K562 (cell line): ENCODE results near the gene CLEC18A. TPM values are rescaled to one million over a fixed set of nuclear protein-coding genes. Genes with fewer than 3 reads are reported as not detected.

Source experiments
- ATAC-seq: fragments of 200-7000 bp; cut with Tn5 transposase; 3 replicates; pipeline ENCODE4 v1.9.1; 2020; ENCODE audit warnings: moderate library complexity
- BruUV-seq: library from RNA; stranded (reverse); fragments of 400-500 nt; replicated peaks from 2 replicates; lab custom pipeline; 2021; lab: Mats Ljungman, UMichigan
- CTCF ChIA-PET: fragments of 300-600 bp; formaldehyde crosslinking; extraction: SDS; loops from one replicate; lab custom pipeline; 2021; ENCODE audit warnings: low intra/inter-chr PET ratio; lab: Yijun Ruan, JAX
- POLR2A ChIA-PET: fragments of 300-600, 350-650 bp; sonication (Branson Sonifier 250); formaldehyde crosslinking; extraction: SDS; loops from one replicate; lab custom pipeline; 2021; ENCODE audit warnings: antibody characterized with exemption, inconsistent platforms; lab: Yijun Ruan, JAX
- DNase-seq, 4 experiments: peaks; one replicate each; pipeline versions ENCODE4 v3.0.0 to v3.0.0-alpha.2; 2011 to 2018; ENCODE audit warnings: low spot score in 3 of 4, mixed read lengths in 3 of 4; ENCODE audit errors: extremely low read depth in 1 of 4
- FAIRE-seq: peaks from 2 replicates; lab custom pipeline; 2011; peaks lifted over from hg19 to GRCh38; lab: Jason Lieb, UNC
- H2AFZ ChIP-seq: 2 replicates; pipeline ENCODE4 v1.6.0; 2011; ENCODE audit warnings: low read depth, low read length, control low read depth, inconsistent platforms
- H3K27ac ChIP-seq: fragments of 200-600 bp; 3 replicates; pipeline ENCODE4 v1.8.0; 2011; ENCODE audit warnings: low read depth, mild to moderate bottlenecking, control low read depth, inconsistent platforms, low read length, moderate library complexity, mixed read lengths; ENCODE audit errors: extremely low read depth
- H3K27me3 ChIP-seq, 2 experiments: fragments of 300-600 bp in 1 of 2; 2 replicates in 1 of 2; 3 replicates in 1 of 2; pipeline versions ENCODE4 v1.6.0 to v1.8.0; 2011; ENCODE audit warnings: inconsistent platforms in 2 of 2, low read length in 2 of 2, mild to moderate bottlenecking in 1 of 2, mixed read lengths in 1 of 2, moderate library complexity in 1 of 2; ENCODE audit not compliant: control insufficient read depth in 2 of 2, insufficient read depth in 2 of 2
- H3K36me3 ChIP-seq: fragments of 300-600 bp; 3 replicates; pipeline ENCODE4 v1.8.0; 2011; ENCODE audit warnings: mild to moderate bottlenecking, low read length, inconsistent platforms; ENCODE audit not compliant: control insufficient read depth, insufficient read depth
- H3K4me1 ChIP-seq, 2 experiments: fragments of 200-600 bp in 1 of 2; replicated peaks in 1 of 2; 2 replicates in 1 of 2; 3 replicates in 1 of 2; pipeline versions ENCODE4 v1.5.1 to v1.8.0; 2011; ENCODE audit warnings: inconsistent platforms in 2 of 2, low read length in 2 of 2, mild to moderate bottlenecking in 1 of 2, mixed read lengths in 1 of 2, moderate library complexity in 1 of 2; ENCODE audit not compliant: control insufficient read depth in 2 of 2, insufficient read depth in 2 of 2
- H3K4me2 ChIP-seq: 2 replicates; pipeline ENCODE4 v1.6.1; 2011; ENCODE audit warnings: low read length, control low read depth, inconsistent platforms, mixed read lengths; ENCODE audit not compliant: insufficient read depth
- H3K4me3 ChIP-seq: fragments of 200-600 bp; sonication (generic), shearing (Covaris generic); 2 replicates; pipeline ENCODE4 v1.5.1; 2016; ENCODE audit warnings: control low read depth, inconsistent platforms
- H3K79me2 ChIP-seq: fragments of 200-600 bp; 3 replicates; pipeline ENCODE4 v1.8.0; 2011; ENCODE audit warnings: low read length, inconsistent platforms; ENCODE audit not compliant: control insufficient read depth, insufficient read depth
- H3K9ac ChIP-seq, 2 experiments: 2 replicates each; pipeline versions ENCODE4 v1.6.0 to v1.6.1; 2011; ENCODE audit warnings: low read depth in 2 of 2, low read length in 2 of 2, control low read depth in 1 of 2, inconsistent platforms in 1 of 2, mild to moderate bottlenecking in 1 of 2, mixed read lengths in 1 of 2; ENCODE audit not compliant: insufficient read depth in 1 of 2
- H3K9me1 ChIP-seq: one replicate; pipeline ENCODE4 v1.6.0; 2011; ENCODE audit warnings: inconsistent platforms, mild to moderate bottlenecking, low read length, moderate library complexity; ENCODE audit not compliant: control insufficient read depth, insufficient read depth
- H3K9me3 ChIP-seq: replicated peaks from 2 replicates; pipeline ENCODE4 v1.5.1; 2011; ENCODE audit warnings: low read depth, low read length, inconsistent platforms; ENCODE audit not compliant: control insufficient read depth, insufficient read depth
- H4K20me1 ChIP-seq: replicated peaks from 2 replicates; pipeline ENCODE4 v1.6.1; 2011; ENCODE audit warnings: low read length, inconsistent platforms, mixed read lengths; ENCODE audit not compliant: control insufficient read depth, insufficient read depth
- E2F3 ChIP-seq: fragments of 250-450 bp; sonication (Bioruptor Pico); IDR thresholded peaks from 2 replicates; pipeline ENCODE4 v1.4.0; 2020; ENCODE audit warnings: mild to moderate bottlenecking
- MAFF ChIP-seq: IDR thresholded peaks from 2 replicates; pipeline ENCODE4 v1.6.1; 2012; ENCODE audit warnings: low read length, improper control_type of control experiment
- NUFIP1 ChIP-seq: fragments of 450-650 bp; IDR thresholded peaks from 2 replicates; pipeline ENCODE4 v1.6.1; 2018; ENCODE audit not compliant: partially characterized antibody
- PURB ChIP-seq: sonication (generic); formaldehyde crosslinking; IDR thresholded peaks from 2 replicates; pipeline ENCODE4 v1.9.0; 2021; ENCODE audit warnings: low read depth, mild to moderate bottlenecking, missing genetic modification reagents
- ZFP30 ChIP-seq: fragments of 250-450 bp; sonication (Bioruptor Pico); IDR thresholded peaks from 2 replicates; pipeline ENCODE4 v1.8.0; 2022; ENCODE audit warnings: moderate library complexity, mild to moderate bottlenecking, inconsistent platforms, borderline replicate concordance
- WGBS: fragments of 100-300 bp; shearing (Covaris generic); methylation state at CpG from one replicate; pipeline ENCODE4 v1.1.6; 2016; ENCODE audit warnings: low coverage, mixed read lengths; ENCODE audit not compliant: insufficient coverage; ENCODE audit errors: missing lambda C conversion rate; 5-methylcytosine and 5-hydroxymethylcytosine counted together
- in situ Hi-C: fragments of 300-500 bp; cut with MboI; formaldehyde crosslinking; loops from 4 replicates; pipeline ENCODE4 v1.15.0; 2018; ENCODE audit warnings: inconsistent platforms, mixed read lengths
- intact Hi-C: fragments of 100-400 bp; cut with micrococcal nuclease; formaldehyde crosslinking; loops from 2 replicates; pipeline ENCODE4 v1.14.2; 2022
- polyA plus RNA-seq, 8 experiments: library from polyadenylated mRNA; depleted of rRNA in 4 of 8; stranded (reverse) in 5 of 8; unstranded in 3 of 8; fragments of >200 nt; fragmentation: Nextera tagmentation in 2 of 8; fragmentation: Illumina TruSeq in 1 of 8; extraction: Ambion mirVana in 2 of 8; extraction: Trizol in 1 of 8; gene quantifications; 2 replicates each; pipeline versions ENCODE4 v1.2.1 to v1.2.3, GENCODE V29; 2011 to 2014; ENCODE audit warnings: inconsistent platforms in 1 of 8, missing spikeins in 1 of 8
- total RNA-seq, 7 experiments: library from RNA; depleted of rRNA in 6 of 7; stranded (reverse); fragments of >200 nt in 6 of 7; fragmentation: Illumina TruSeq in 2 of 7; extraction: Trizol in 2 of 7; gene quantifications; 2 replicates each; pipeline versions ENCODE4 v1.2.1 to v1.2.3, GENCODE V29; 2011 to 2021; ENCODE audit warnings: low replicate concordance in 1 of 7
- TF ChIP-seq, protein P1 (sequence below): fragments of 450-650 bp; IDR thresholded peaks from 2 replicates; pipeline ENCODE4 v1.6.1; 2017; ENCODE audit warnings: mild to moderate bottlenecking, moderate library complexity

Gene CLEC18A
- total and polyA plus RNA-seq, 9 of the 15 experiments (the other 6 are each of a cell fraction or from before 2014, with no cell fraction given), result 0.08 to 0.33 (median 0.23) TPM; not detected in 2

DNA sequence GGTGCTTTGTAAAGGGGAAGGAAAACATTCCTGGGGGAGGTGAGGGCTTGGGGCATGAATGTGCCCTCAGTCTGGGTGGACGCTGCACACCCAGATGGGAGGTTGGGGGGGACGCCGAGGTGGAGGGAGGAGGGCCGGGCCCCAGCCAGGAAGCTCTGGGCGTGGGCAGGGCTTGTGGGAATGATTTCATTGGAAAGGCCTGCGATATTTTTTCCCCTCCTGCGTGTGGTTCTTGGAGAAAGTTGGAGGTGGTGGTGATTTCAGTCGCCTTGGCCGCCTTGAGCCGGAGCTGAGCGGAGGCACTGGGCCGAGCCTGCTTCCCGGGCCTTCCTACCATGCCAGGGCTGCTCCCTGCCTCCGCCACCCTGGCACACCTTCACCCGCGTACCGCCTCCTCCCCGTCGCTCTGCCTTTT, 26.4 kb upstream of the CLEC18A start:
- ChIA-PET POLR2A (interaction anchor here (0.8 kb wide), 1 partner anchor 235 kb away, joined by 3 read pairs; no protein-coding TSS in a partner anchor), CTCF (no interaction called here)
- Histone ChIP-seq H3K4me2 (no peak overlapping the region), H3K9me3 (no peaks in the 10 kb centered on the region), H3K4me1 (0 out of 5 replicates have a peak, but pooled peaks cover 0 to 3% of the 10 kb centered on the region in 2 experiments), H3K9me1 (no peaks in the 10 kb centered on the region), H3K27ac (no peak overlapping the region), H3K27me3 (no peaks in the 10 kb centered on the region), H3K79me2 (no peaks in the 10 kb centered on the region), H2AFZ (no peak overlapping the region), H3K9ac (no peak overlapping the region), H3K4me3 (no peak overlapping the region), H3K36me3 (peaks cover 3% of the 10 kb centered on the region; the same call in 1 of the 3 replicates), H4K20me1 (no peaks in the 10 kb centered on the region; the same call in 1 of the 2 replicates)
- no peak for DNase-seq
- ATAC-seq, result no peak
- WGBS, result 79% methylated on average over 18 of the region's 19 CpGs
- in situ Hi-C loops, result loop anchor here (5.0 kb wide), 2 partner anchors 137 to 217 kb away; no protein-coding TSS in a partner anchor
- FAIRE-seq, result no peak
- intact Hi-C loops, result no loop called here
- TF ChIP-seq MAFF (no peak), ZFP30 (CRISPR knock-in tag) (no peak), E2F3 (no peak), PURB (CRISPR knock-in tag) (no peak), NUFIP1 (no peak)
- TF ChIP-seq, protein P1, sequence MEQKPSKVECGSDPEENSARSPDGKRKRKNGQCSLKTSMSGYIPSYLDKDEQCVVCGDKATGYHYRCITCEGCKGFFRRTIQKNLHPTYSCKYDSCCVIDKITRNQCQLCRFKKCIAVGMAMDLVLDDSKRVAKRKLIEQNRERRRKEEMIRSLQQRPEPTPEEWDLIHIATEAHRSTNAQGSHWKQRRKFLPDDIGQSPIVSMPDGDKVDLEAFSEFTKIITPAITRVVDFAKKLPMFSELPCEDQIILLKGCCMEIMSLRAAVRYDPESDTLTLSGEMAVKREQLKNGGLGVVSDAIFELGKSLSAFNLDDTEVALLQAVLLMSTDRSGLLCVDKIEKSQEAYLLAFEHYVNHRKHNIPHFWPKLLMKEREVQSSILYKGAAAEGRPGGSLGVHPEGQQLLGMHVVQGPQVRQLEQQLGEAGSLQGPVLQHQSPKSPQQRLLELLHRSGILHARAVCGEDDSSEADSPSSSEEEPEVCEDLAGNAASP, result no peak
- no TSS peak for BruUV-seq
